Stomach (tissue), 4 donors: Measurements from ENCODE around the gene TPCN2.

Experiments
- POLR2AphosphoS5 ChIP-seq, 3 donors: sonication (generic); formaldehyde crosslinking; IDR thresholded peaks; one replicate each; pipeline ENCODE4 v1.6.1; 2016; ENCODE audit warnings: antibody characterized with exemption in 3 of 3
- TF ChIP-seq, protein P1 (sequence below), 7 experiments: fragments of 450-650 bp in 4 of 7; fragments of 200-600 bp in 3 of 7; sonication (generic) in 3 of 7; IDR thresholded peaks; one replicate each; pipeline ENCODE4 v1.5.1; 2016 to 2019; ENCODE audit warnings: antibody characterized with exemption in 7 of 7, control low read depth in 2 of 7, mild to moderate bottlenecking in 1 of 7

DNA sequence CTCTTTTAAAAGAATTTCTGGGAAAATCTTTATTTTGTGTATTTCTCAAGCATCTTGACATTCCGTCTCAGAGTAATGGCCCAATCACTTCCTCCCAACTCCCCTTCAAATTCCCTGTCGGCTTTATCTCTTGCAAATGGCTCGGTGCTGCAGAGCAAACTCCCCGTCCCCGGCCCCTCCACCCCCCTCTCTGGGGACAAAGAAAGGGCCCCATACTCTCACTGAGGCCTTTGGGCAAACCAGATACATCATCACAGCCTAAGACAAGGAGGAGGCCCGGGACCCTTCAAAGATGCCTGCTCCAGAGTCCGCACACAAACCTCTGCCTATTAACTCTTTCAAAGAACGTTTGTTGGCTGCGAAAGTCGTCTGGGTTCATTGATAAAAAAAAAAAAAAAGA is 103.1 kb downstream of the TPCN2 start:
- TF ChIP-seq, protein P1, sequence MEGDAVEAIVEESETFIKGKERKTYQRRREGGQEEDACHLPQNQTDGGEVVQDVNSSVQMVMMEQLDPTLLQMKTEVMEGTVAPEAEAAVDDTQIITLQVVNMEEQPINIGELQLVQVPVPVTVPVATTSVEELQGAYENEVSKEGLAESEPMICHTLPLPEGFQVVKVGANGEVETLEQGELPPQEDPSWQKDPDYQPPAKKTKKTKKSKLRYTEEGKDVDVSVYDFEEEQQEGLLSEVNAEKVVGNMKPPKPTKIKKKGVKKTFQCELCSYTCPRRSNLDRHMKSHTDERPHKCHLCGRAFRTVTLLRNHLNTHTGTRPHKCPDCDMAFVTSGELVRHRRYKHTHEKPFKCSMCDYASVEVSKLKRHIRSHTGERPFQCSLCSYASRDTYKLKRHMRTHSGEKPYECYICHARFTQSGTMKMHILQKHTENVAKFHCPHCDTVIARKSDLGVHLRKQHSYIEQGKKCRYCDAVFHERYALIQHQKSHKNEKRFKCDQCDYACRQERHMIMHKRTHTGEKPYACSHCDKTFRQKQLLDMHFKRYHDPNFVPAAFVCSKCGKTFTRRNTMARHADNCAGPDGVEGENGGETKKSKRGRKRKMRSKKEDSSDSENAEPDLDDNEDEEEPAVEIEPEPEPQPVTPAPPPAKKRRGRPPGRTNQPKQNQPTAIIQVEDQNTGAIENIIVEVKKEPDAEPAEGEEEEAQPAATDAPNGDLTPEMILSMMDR (IDR thresholded peaks at IDR 0.05) = no peak
- no peak for TF ChIP-seq POLR2AphosphoS5 (IDR thresholded peaks at IDR 0.05)
